HG02973 (cell line): ENCODE data around the gene PTK6.

Experiments used
- ATAC-seq: cut with Tn5 transposase; IDR thresholded peaks from one replicate; pipeline ENCODE4 v1.9.1; 2021; ENCODE audit warnings: moderate library complexity; ENCODE audit not compliant: unreplicated experiment

Gene PTK6

DNA sequence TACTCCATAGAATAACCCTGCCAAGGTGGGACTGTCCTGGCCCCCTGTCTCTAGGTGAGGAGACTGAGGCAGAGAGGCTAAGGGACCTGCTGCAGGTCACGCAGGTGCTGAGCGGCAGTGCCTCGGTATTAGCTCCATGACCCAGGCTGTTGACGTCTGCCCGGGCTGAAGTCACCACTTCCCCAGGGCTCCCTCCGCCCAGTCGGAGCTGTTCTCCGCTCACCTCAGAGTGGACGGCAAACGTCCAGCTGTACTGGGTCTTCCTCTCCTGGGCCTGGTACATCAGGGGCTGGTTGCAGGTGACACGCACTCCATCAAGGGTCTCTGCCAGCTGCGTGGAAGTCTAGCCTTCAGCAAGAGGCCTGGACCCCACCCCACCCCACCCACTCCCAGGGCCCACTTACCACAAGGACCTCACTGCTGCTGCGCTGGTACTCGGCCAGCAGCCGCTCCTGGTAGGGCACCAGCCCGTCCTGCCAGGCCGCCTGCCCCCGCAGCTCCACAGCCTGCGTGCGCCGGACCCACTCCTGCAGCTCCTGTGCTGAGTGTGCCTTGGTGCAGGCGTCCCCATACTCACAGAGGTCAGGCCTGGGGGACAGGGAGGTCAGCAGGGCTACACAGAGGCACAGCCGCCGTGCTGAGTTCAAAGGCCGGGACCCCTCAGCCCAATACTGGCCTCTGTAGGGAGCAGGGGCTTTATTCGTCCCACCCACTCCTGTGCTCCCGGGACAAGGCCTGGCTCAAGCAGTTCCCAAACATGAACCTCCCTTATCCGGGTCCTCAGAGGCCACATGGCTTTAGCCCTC, 33.3 kb upstream of the PTK6 start:
- ATAC-seq = no peak

DNA sequence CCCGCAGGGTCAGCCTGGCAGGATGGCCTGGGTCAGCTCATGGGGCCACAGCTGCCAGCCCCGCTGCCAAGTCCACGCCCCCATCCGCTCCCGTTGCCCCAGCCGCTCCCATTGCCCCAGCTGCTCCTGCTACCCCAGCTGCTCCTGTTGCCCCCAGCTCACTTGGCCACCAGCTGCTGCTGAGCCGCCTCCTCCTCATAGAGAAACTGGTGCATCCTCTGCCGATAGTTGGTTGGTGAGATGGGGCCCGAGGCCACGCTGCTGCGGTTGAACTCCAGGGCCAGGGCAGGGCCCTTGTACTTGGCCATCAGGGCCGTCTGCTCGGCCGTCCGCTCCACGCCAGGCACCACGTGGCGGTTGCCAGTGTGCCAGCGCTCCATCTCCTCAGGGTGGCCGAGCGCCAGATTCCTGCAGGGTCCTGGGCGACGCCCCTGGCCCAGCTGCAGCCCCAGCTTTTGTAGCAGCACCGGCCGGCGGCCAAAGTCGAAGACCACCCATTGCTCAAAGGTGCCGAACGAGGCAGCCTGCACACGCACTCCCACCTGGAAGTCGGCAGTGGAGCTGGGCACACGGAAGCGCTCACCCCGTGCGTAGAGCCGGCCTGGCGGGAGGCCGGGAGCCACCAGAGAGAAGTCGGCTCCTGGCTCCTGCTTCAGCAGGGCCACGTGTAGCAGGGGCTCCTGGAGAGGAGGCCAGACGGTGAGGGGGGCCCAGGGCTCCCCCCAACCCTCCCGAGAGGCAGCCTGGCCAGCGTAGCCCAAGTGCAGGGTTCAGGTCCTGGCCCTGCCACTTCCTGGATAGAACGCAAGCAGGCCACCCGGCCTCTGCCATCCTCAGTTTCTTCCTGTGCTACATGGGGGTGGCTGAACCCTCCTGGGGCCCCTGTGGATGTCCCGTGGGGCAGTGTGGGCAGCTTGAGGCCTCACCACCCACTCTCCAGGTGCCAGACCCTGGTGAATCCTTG, 32.1 kb upstream of the PTK6 start:
- no peak for ATAC-seq

DNA sequence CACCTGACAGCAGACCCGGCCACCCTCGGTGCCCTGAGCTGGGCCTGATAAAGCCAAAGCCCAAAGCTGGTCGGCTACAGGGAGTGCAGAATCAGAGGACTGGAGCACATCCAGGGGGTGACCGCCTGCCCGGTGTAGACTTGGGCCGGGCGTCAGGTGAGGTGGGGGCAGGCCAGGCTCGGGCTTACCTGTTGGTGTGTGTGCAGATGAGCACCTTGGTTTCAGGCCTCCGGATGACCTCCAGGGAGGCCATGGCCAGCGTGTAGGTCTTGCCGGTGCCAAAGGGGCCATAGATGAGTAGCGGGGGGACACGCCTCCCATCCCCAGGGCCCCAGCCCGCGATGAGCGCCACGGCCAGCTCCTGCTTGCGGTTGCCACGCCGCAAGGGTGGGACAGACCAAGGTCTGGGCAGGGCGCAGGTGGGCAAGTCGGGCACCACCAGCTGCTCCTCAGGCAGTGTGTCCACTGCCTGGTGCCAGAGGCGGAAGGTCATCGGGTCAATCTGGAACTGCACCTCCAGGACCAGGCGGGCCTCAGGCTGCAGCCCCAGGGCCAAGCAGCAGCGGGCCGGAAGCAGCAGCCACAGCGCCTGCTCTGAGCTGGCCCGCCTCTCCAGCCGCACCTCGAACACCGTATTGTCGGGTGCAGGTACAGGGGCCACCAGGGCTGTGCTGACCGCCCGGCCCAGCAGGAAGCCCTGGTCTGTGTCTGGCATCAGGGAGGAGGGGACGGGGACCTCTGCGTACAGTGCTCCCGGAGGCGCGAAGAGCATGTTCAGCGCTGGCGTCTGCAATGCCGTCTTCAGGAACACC, 31.2 kb upstream of the PTK6 start:
- ATAC-seq = no peak

DNA sequence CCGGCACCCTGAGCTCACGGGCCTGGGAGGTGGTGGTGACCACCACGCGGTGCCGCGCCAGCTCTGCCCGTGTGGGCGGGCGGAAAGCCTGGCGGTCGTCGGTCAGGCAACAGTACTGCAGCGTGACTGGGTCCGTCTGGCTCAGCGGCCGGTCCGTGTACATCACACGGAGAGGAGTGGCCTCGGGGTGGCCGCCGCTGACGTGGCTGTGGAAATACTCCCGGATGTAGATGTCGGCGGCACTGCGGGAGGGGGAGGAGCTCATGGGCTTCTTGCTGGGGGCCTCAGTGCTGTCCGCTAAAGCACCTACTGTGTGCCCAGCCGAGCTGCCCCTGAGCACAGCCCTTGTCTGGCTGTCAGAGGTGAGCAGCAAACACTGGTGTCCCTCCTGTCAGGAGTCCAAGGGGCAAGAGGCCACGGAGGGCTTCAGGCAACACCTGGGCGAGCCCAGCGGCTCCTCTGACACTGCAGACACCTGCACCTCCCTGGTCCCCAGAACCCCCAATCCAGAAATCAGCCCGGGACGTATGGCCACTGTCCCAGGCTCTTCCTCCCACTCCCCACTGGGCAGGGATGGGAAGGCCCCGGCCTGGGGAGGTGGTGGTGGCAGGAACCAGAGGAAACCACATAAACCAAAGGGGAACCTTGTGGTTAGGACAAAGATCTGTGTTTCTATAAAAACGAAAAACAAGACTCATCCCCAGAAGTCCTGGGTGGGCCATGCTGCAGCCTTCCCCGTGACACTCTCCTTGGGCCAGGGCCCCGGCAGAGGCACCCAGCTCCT, 30.4 kb upstream of the PTK6 start:
- peak; percentile 57 for ATAC-seq

DNA sequence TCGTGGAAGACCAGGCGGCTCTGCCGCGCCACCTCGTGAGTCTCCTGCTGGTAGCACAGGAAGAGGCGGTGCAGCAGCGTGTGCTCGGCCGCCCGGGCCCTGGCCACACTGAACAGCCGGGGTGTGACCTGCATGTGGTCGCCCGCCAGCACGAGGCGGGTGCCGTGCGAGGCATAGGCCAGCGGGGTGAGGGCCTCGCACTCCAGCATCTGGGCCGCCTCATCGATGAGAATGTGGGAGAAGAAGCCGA, 29.9 kb upstream of the PTK6 start:
- no peak for ATAC-seq

DNA sequence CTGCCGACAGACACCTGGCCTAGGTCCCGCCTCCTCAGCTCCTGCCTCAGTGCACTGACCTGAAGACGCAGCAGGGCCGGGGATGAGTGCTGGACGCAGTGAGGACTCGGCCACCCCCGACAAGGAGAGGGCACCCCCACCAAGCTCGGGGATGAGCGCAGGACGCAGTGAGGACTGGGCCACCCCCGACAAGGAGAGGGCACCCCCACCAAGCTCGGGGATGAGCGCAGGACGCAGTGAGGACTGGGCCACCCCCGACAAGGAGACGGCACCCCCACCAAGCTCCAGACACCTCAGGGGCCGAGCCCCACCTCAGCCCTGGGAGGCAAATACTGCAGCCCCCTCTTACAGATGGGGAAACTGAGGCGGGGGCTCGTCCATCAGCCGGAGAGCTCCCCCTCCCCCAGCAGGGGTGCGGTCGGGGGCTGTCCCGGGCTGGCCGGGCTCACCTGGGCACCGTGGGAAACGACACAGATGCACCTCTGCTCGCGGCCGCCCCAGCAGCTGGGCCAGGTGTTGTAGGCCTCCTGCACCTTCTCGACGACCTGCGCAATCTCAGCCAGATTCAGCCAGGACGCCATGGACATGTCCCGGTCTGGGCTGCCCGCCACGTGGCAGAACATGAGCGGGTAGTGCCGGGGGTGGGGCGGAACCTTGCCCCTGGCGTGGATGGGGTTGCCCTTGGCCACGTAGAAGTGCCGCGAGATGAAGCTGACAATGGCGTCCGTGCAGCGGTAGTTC, 29.4 kb upstream of the PTK6 start:
- no peak for ATAC-seq

DNA sequence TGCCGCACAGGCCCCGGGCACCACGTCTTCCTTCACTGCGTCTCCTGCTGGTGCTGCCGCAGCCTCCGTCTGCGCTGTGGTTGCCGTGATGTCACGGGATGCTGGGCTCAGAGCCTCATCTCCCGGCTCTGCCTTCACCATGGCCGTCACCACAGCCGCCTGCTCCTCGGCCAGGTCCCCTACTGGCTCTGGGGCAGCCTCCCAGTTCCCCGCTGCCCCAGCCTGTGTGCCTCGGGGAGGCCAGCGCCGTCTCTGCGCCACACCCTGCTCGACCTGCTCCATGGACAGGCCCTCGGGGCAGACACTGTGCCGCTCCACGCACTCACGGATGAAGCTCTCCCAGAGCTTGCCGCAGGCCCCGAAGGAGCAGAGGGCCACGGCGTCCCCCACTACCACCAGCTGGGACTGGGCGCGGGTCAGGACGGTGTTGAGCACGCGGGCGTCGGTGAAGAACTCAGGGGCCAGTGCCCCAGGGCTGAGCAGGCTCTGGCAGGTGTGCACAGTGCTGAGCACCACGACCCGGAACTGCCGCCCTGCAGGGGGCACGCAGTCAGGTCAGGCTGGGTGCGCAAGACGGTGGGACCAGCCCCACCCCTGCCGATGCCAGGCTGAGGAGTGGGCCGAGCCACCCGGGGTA, 28.6 kb upstream of the PTK6 start:
- ATAC-seq = no peak

DNA sequence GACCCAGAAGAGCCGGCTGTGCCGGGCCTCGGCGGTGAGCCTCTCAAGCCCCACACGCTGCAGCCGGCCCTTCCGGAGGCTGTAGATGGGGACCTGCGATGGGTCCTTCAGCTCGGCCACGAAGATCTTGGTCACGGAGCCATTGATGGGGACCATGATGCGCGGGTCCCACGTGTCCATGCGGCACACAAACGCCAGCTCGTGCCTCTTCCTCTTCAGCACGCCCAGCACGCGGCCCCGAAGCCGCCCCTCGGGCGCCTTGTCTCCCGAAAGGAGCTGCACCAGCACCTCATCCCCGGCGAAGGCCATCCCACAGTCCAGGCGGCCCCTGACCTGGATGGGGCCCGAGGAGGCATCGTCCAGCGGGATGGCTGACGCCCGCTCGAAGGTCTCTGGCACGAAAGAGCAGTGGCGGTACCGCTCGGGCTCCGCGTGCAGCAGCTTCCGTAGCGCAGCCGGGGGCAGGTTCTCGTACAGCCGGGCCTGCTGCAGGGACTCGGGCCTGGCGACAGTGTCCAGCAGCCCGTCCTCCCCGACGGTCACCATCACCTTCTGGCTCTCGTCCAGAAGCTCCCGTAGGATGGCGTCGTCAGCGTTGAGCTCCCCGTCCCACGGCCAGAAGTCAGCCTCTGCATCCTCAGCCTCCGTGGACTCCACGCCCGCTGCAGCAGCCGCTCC, 28.0 kb upstream of the PTK6 start:
- no peak for ATAC-seq

DNA sequence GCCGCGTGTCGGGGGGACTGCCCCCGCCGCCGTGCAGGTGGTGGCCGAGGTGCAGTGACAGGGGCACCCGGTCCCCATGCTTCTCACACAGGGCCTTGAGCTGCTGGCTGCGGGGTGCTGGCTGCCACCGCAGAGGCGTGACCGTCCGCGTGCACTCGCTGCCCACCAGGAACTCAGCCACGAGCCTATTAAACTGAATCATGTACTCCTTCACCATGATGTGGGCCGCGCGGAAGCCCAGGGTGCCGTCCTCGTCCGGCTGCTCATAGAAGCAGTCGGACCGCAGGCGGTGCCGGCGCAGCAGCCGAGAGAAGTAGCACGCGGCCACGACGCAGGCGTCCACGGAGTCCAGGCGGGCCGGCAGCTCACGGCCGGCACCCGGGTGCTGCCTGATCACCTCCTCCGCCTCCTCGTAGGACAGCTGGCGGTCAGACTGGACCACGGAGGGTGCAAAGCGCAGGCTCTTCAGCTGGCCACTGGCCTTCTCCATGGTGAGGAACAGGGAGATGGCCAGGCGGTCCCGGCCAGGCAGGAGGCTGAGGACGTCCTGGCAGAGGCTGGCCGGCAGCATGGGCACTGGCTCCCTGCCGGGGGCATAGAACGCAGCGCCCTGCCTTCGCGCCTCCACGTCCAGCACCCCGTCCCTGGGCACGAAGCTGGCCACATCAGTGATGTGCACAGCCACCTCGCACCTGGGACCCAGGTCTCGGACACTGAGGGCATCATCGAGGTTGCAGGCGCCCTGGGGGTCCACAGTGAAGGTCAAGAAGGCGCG, 27.0 kb upstream of the PTK6 start:
- ATAC-seq = no peak

DNA sequence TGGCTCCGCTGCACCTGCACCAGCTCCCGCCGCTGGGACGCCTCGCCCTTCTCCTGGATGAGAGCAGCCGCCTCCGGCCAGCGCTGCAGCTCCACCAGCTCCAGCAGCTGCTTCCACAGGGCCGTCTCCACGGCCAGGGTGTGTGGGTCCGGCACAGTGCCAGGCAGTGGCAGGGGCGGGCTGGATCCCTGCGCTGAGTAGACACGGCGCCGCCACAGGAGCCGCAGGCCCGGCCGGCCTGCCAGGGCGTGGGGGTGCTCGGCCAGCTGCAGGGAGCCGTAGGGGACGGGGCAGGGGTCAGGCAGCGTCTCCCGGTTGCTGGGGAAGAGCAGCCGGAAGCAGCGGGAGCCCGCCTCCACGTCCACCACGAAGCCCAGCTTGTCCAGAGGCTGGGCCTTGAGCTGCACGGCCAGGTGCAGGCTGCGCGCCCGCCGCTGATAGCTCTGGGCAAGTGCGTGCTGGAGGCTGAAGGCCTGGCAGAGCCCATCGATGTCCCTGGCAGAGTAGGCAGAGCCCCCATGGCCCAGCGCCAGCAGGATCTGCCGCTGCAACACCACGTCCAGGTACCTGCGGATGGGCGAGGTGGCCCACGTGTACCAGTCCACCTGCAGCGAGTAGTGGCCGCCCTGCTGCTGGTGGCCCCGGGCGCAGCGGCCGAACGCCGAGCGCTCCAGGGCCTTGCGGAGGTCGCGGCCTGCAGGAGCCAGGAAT, 26.2 kb upstream of the PTK6 start:
- no peak for ATAC-seq

DNA sequence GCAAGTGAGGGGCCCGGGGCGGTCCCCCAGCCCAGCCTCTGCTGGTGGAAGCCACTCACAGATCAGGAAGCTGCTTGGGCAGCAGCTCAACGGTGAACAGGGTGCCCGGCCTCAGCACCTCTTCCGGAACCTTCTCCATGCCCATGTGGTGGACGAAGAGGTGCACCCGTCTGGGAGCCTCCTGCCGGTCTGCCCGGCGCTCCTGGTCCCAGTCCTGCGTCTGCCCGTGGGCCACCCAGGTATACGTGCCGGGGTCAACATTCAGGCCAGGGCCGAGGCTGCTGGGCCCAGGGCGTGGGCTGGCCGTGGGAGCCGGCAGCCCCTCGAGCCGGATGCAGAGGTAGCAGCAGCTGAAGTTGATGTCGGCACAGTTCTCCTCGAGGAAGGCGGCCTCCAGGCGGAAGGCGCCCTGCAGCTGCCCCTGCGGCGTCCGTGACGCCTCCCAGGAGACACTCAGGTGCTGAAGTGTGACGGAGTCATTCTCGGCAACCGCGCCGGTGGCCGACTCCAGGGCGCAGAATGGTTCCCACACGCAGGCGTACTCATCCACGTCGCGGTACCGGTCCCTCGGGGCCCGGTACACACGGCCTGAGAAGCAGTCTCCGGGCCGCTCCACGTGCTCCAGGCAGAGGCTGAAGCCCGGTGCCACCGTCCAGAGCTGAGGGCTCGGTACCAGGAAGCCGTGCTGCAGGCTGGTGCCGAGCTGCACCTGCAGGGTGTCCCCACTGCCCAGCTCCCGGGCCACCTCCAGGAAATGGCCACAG, 25.5 kb upstream of the PTK6 start:
- no peak for ATAC-seq

DNA sequence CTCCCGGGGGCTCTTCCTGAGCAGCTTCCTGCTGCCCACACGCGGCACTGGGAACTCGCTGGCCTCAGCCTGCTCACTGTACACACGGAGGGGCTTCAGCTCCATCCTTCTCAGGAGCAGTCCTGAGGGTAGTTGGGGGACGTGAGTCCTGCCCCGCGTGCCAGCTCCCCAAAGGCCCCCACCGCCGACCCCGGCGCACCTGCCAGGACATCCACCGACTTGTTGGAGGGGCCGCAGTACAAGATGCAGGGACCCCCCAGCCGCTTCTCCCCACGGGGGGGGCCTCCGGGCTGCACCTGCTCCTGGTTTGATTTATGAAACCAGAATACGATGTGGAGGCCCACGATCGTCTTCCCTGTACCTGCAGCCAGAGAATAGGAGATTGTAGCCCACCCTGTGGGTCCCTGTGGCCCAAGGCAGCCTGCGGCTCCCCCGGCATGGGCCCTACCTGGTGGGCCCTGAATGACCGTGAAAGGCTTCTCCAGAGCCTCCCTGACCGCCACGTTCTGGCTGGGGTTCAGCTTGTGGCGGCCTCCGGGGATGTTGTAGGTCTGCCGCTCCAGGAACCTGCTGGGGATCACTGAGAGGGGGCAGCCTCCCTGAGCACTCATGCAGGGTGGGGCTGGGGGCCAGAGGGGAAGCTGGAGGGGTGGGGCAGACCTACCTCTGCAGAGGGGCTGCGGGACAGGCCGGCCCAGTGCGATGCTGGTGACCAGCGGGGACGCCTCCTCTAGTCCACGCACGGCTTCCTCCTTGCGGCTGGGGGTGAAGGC, 24.6 kb upstream of the PTK6 start:
- no peak for ATAC-seq

DNA sequence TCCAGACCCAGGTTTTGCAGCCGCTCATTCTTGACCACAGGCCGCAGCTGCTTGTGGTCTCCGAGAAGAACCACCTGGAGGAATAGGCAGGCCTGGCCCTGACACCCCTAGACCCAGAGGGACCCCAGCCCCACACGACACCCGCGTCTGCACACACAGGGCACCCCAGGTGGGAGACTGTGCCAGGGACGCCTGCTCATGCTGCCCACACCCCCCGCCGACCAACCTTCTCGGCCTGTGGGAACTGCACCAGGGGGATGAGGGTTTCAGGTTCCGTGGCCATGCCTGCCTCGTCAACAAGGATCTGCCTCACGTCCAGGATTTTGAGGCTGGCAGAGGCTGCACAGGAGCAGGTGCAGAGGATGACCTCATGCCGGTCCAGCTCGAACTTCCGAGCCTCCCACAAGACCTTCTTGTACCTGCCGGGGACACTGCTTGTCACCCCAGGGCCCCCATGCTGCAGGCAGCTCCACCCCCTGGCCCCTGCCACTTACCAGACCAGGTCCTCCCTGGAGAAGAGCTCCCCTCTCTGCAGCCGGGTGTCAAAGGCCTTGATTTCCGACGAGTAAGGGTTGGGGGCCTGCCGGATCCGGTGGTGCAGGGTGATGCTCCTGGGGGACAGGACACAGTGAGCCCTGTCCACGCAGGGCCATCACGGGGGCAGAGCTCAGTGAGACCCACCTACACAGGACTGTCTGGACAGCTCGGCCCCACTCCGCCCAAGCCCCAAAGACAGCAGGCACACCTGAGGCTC, 23.9 kb upstream of the PTK6 start:
- ATAC-seq = no peak

DNA sequence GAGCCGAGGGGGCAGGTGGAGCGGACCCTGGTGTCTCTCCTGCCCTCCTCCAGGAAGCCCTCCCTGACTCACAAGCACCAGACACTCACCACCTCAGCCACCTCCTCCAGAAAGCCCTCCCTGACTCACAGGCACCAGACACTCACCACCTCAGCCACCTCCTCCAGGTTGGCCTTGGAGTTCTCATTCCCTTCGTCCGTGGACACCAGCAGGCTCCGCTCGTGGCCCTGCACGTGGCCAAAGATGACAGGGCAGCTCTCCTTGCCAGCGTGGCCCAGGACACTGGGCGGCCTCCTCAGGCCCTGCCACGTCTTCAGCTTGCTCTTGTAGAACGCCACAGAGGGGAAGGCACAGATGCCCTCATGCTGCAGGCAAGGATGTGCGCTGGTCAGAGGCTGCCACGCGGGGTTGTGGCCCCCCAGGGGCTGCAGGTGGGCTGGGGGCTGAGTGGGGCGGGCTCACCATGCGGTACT, 23.2 kb upstream of the PTK6 start:
- no peak for ATAC-seq
